ENCODE results near the gene DNA2.
"Not testable (repeated sequence)": the region's sequence is repeated elsewhere in the genome, so short reads cannot be mapped to it uniquely, and the experiment has no call there.

The DNA2 gene

GRCh38 chr10:68471586-68472408 is at the start of gene DNA2:
DNA2 (minus strand) TSS chr10:68471973; CDS start chr10:68471864, 109 bp downstream.
- DNase-seq (ENCODE audit: low spot score) = peak; percentile 79

- not testable (repeated sequence) for DNase-seq (ENCODE audit: low spot score)
Observed at GRCh38 chr10:68518609-68519008, 46.8 kb upstream of the DNA2 start.

- DNase-seq (ENCODE audit: low spot score) = no peak
Observed at GRCh38 chr10:68517188-68517587, 45.4 kb upstream of the DNA2 start.

- DNase-seq (ENCODE audit: low spot score) = no peak
Observed at GRCh38 chr10:68516766-68517165, 45.0 kb upstream of the DNA2 start.

- not testable (repeated sequence) for DNase-seq (ENCODE audit: low spot score)
Observed at GRCh38 chr10:68516216-68516615, 44.4 kb upstream of the DNA2 start.

- no peak for DNase-seq (ENCODE audit: low spot score)
Observed at GRCh38 chr10:68508090-68508489, 36.3 kb upstream of the DNA2 start.

- no peak for DNase-seq (ENCODE audit: low spot score)
Observed at GRCh38 chr10:68506411-68506810, 34.6 kb upstream of the DNA2 start.

- DNase-seq (ENCODE audit: low spot score) = no peak
Observed at GRCh38 chr10:68502846-68503245, 31.1 kb upstream of the DNA2 start.

- DNase-seq (ENCODE audit: low spot score) = no peak
Observed at GRCh38 chr10:68501691-68502090, 29.9 kb upstream of the DNA2 start.

GRCh38 chr10:68499544-68499943 is 27.8 kb upstream of the DNA2 start:
- DNase-seq (ENCODE audit: low spot score) = no peak

- no peak for DNase-seq (ENCODE audit: low spot score)
Observed at GRCh38 chr10:68496072-68496471, 24.3 kb upstream of the DNA2 start.

- no peak for DNase-seq (ENCODE audit: low spot score)
Observed at GRCh38 chr10:68492118-68492517, 20.3 kb upstream of the DNA2 start.

GRCh38 chr10:68489919-68490318 is 18.1 kb upstream of the DNA2 start:
- DNase-seq (ENCODE audit: low spot score) = no peak

GRCh38 chr10:68474021-68474420 is 2.2 kb upstream of the DNA2 start:
- no peak for DNase-seq (ENCODE audit: low spot score)

GRCh38 chr10:68471063-68471585 is 649 bp downstream of the DNA2 start:
- DNase-seq (ENCODE audit: low spot score) = no peak

- no peak for DNase-seq (ENCODE audit: low spot score)
Observed at GRCh38 chr10:68470300-68470699, 1.5 kb downstream of the DNA2 start.

- DNase-seq (ENCODE audit: low spot score) = no peak
Observed at GRCh38 chr10:68469838-68470237, 1.9 kb downstream of the DNA2 start.

- DNase-seq (ENCODE audit: low spot score) = not testable (repeated sequence)
Observed at GRCh38 chr10:68464729-68465128, 7.0 kb downstream of the DNA2 start.

- no peak for DNase-seq (ENCODE audit: low spot score)
Observed at GRCh38 chr10:68463365-68464093, 8.2 kb downstream of the DNA2 start.

- DNase-seq (ENCODE audit: low spot score) = no peak
Observed at GRCh38 chr10:68462536-68462935, 9.2 kb downstream of the DNA2 start.

GRCh38 chr10:68461032-68461431 is 10.7 kb downstream of the DNA2 start:
- no peak for DNase-seq (ENCODE audit: low spot score)

- not testable (repeated sequence) for DNase-seq (ENCODE audit: low spot score)
Observed at GRCh38 chr10:68449698-68450097, 22.1 kb downstream of the DNA2 start.

GRCh38 chr10:68446179-68446578 is 25.6 kb downstream of the DNA2 start:
- DNase-seq (ENCODE audit: low spot score) = no peak

Data from LoVo (cell line).